ENCODE measurements around the gene SNAI3.

- no peak for TF ChIP-seq CTCF (IDR thresholded peaks at IDR 0.05)
- TF ChIP-seq POLR2AphosphoS5 (IDR thresholded peaks at IDR 0.05), result no peak
Measured at GRCh38 chr16:88691924-88692560, 5.7 kb upstream of the SNAI3 start.

All from gastroesophageal sphincter (tissue), 3 donors.